Activated CD8-positive, alpha-beta T cell treated with anti-CD3 and anti-CD28 coated beads for 36 hours (primary cell): ENCODE results near the gene ZNF771. TPM values are rescaled to one million over a fixed set of nuclear protein-coding genes. Genes with fewer than 3 reads are reported as not detected.
A peak's percentile ranks its signal among the peaks of the same experiment; 100 is the strongest.
"Not testable (repeated sequence)": the region's sequence is repeated elsewhere in the genome, so short reads cannot be mapped to it uniquely, and the experiment has no call there.

Experiments
- ATAC-seq: fragments of 200-7000 bp; cut with Tn5 transposase; one replicate; pipeline ENCODE4 v1.10.0; 2021; ENCODE audit warnings: mild to moderate bottlenecking, moderate library complexity
- CTCF ChIA-PET: fragments of 350-600 bp; sonication (Branson Sonifier 250); formaldehyde crosslinking; loops from one replicate; lab custom pipeline; 2021; ENCODE audit warnings: antibody characterized with exemption; lab: Charles Lee
- POLR2A ChIA-PET: fragments of 350-600 bp; sonication (Branson Sonifier 250); formaldehyde crosslinking; loops from one replicate; lab custom pipeline; 2021; ENCODE audit warnings: antibody characterized with exemption; lab: Charles Lee
- DNase-seq: peaks from one replicate; pipeline ENCODE4 v3.0.0-alpha.2; 2020
- H3K27ac Mint-ChIP-seq: one replicate; pipeline ENCODE4 v1.8.0; 2021; ENCODE audit warnings: mild to moderate bottlenecking, mixed read lengths
- H3K27me3 Mint-ChIP-seq: one replicate; pipeline ENCODE4 v1.8.0; 2021; ENCODE audit warnings: mixed read lengths
- H3K36me3 Mint-ChIP-seq: one replicate; pipeline ENCODE4 v1.8.0; 2021; ENCODE audit warnings: low read depth, mixed read lengths
- H3K4me1 Mint-ChIP-seq: one replicate; pipeline ENCODE4 v1.8.0; 2021; ENCODE audit warnings: low read depth, mixed read lengths
- H3K4me3 Mint-ChIP-seq: one replicate; pipeline ENCODE4 v1.8.0; 2021; ENCODE audit warnings: mild to moderate bottlenecking, moderate library complexity, mixed read lengths
- H3K9me3 Mint-ChIP-seq: one replicate; pipeline ENCODE4 v1.8.0; 2021; ENCODE audit warnings: mixed read lengths
- CTCF ChIP-seq: fragments of 200-600 bp; IDR thresholded peaks from one replicate; pipeline ENCODE4 v1.8.0; 2022; ENCODE audit warnings: antibody characterized with exemption, mild to moderate bottlenecking
- intact Hi-C: fragments of 100-400 bp; cut with micrococcal nuclease; formaldehyde crosslinking; loops from one replicate; pipeline ENCODE4 v1.10.0; 2022
- total RNA-seq, 2 experiments: library from RNA; stranded (reverse); gene quantifications; one replicate each; pipeline ENCODE4 v1.2.3, GENCODE V29; 2021

ZNF771 gene
- total RNA-seq, 2 experiments from 2014 or later, result 5.4 to 6.6 TPM

GRCh38 chr16:30445408-30446202 lies 38.2 kb downstream of the ZNF771 start, which contains the start of gene SEPHS2:
Gene SEPHS2 (minus strand): TSS chr16:30445874. CDS start chr16:30445727, 147 bp downstream.
- peak; percentile 97 for ATAC-seq
- POLR2A ChIA-PET, result interaction anchor here (1.0 to 5.1 kb wide), 13 partner anchors 9 to 89 kb away, joined by 3 to 44 read pairs (median 4); partner anchors contain the start of genes DCTPP1, ITGAL and ZNF747
- no peaks in the 10 kb centered on the region for H3K27me3 Mint-ChIP-seq
- H3K9me3 Mint-ChIP-seq, result no peaks in the 10 kb centered on the region
- CTCF ChIA-PET, result interaction anchor here (0.8 to 6.4 kb wide), 8 partner anchors 9 to 158 kb away, joined by 3 to 49 read pairs (median 3); partner anchors contain the start of genes DCTPP1 and ITGAL
- peaks cover 22% of the 10 kb centered on the region for H3K36me3 Mint-ChIP-seq
- peak within 1 kb of the TSS; percentile 91 for H3K27ac Mint-ChIP-seq
- H3K4me3 Mint-ChIP-seq, result peak within 1 kb of the TSS; percentile 93
- DNase-seq, result peak; percentile 100
- intact Hi-C loops, result loop anchor here (5.0 kb wide), 1 partner anchor 42 kb away; no protein-coding TSS in a partner anchor
- TF ChIP-seq CTCF, result peak; percentile 23
- H3K4me1 Mint-ChIP-seq, result peaks cover 39% of the 10 kb centered on the region

GRCh38 chr16:30446203-30446595 lies 38.8 kb downstream of the ZNF771 start:
- Mint-ChIP-seq H3K36me3 (peaks cover 22% of the 10 kb centered on the region), H3K4me1 (peaks cover 43% of the 10 kb centered on the region), H3K27ac (peak overlapping the region; percentile 91), H3K27me3 (no peaks in the 10 kb centered on the region), H3K9me3 (no peaks in the 10 kb centered on the region), H3K4me3 (peak overlapping the region; percentile 93)
- ChIA-PET CTCF (interaction anchor here (1.4 to 12.0 kb wide), 5 partner anchors 8 to 29 kb away, joined by 3 to 84 read pairs (median 14); partner anchors contain the start of genes DCTPP1 and ITGAL), POLR2A (interaction anchor here (0.6 to 5.1 kb wide), 9 partner anchors 10 to 89 kb away, joined by 3 to 44 read pairs (median 4); partner anchors contain the start of genes DCTPP1, ITGAL and ZNF747)
- intact Hi-C loops, result loop anchor here (5.0 kb wide), 1 partner anchor 41 kb away; no protein-coding TSS in a partner anchor
- no peak for TF ChIP-seq CTCF
- no peak for ATAC-seq
- DNase-seq, result no peak

GRCh38 chr16:30447512-30448226 lies 40.3 kb downstream of the ZNF771 start:
- ATAC-seq (no peak), DNase-seq (no peak)
- Mint-ChIP-seq H3K27me3 (no peaks in the 10 kb centered on the region), H3K27ac (no peak overlapping the region), H3K4me3 (no peak overlapping the region), H3K4me1 (peaks cover 47% of the 10 kb centered on the region), H3K36me3 (peaks cover 22% of the 10 kb centered on the region), H3K9me3 (no peaks in the 10 kb centered on the region)
- ChIA-PET CTCF (interaction anchor here (1.4 to 12.0 kb wide), 6 partner anchors 10 to 151 kb away, joined by 3 to 84 read pairs (median 10); partner anchors contain the start of genes DCTPP1 and ITGAL), POLR2A (interaction anchor here (1.0 to 5.1 kb wide), 4 partner anchors 10 to 50 kb away, joined by 3 to 44 read pairs (median 12); partner anchors contain the start of gene ITGAL)
- intact Hi-C loops, result loop anchor here (2.0 to 5.0 kb wide), 2 partner anchors 27 to 40 kb away; no protein-coding TSS in a partner anchor
- no peak for TF ChIP-seq CTCF

GRCh38 chr16:30449116-30449435 lies 41.7 kb downstream of the ZNF771 start:
- TF ChIP-seq CTCF, result no peak
- H3K27me3 Mint-ChIP-seq, result no peaks in the 10 kb centered on the region
- intact Hi-C loops, result loop anchor here (2.0 to 5.0 kb wide), 2 partner anchors 26 to 38 kb away; no protein-coding TSS in a partner anchor
- H3K4me3 Mint-ChIP-seq, result no peak overlapping the region
- CTCF ChIA-PET, result interaction anchor here (0.7 to 12.0 kb wide), 24 partner anchors 9 to 180 kb away, joined by 3 to 84 read pairs (median 6); partner anchors contain the start of genes DCTPP1, ITGAL and ZNF747
- POLR2A ChIA-PET, result interaction anchor here (0.6 to 13.6 kb wide), 7 partner anchors 9 to 75 kb away, joined by 3 to 280 read pairs (median 4); partner anchors contain the start of gene ITGAL
- H3K36me3 Mint-ChIP-seq, result peaks cover 11% of the 10 kb centered on the region
- H3K9me3 Mint-ChIP-seq, result no peaks in the 10 kb centered on the region
- no peak for ATAC-seq
- H3K27ac Mint-ChIP-seq, result no peak overlapping the region
- H3K4me1 Mint-ChIP-seq, result peaks cover 40% of the 10 kb centered on the region
- no peak for DNase-seq

GRCh38 chr16:30452709-30453580 lies 45.5 kb downstream of the ZNF771 start:
- intact Hi-C loops, H3K4me3 Mint-ChIP-seq, DNase-seq, H3K9me3 Mint-ChIP-seq, ATAC-seq, H3K27me3 Mint-ChIP-seq, H3K36me3 Mint-ChIP-seq: not testable (repeated sequence)
- Mint-ChIP-seq H3K4me1 (peaks cover 53% of the 10 kb centered on the region), H3K27ac (peak overlapping the region; percentile 1)
- POLR2A ChIA-PET, result interaction anchor here (0.7 to 13.6 kb wide), 3 partner anchors 9 to 83 kb away, joined by 4 to 280 read pairs (median 5); partner anchors contain the start of gene ITGAL
- CTCF ChIA-PET, result interaction anchor here (1.3 to 12.0 kb wide), 3 partner anchors 21 to 162 kb away, joined by 3 to 84 read pairs (median 6); partner anchors contain the start of gene DCTPP1
